ENCODE measurements around the gene TEX261.
A peak's percentile ranks its signal among the peaks of the same experiment; 100 is the strongest.

TEX261 gene

GRCh38 chr2:70981421-70981820 is 13.3 kb downstream of the TEX261 start:
- H3K4me1 ChIP-seq (ENCODE audit: control insufficient read depth, insufficient read depth, low read length) = peaks cover 6% of the 10 kb centered on the region; the same call in 1 of the 2 replicates
- DNase-seq (ENCODE audit: low read depth, low spot score) = no peak
- H3K27me3 ChIP-seq (ENCODE audit: control insufficient read depth, insufficient read depth, low read length) = no peaks in the 10 kb centered on the region; the same call in 1 of the 2 replicates
- H3K27ac ChIP-seq (ENCODE audit: low read length) = no peak overlapping the region
- no peaks in the 10 kb centered on the region for H3K36me3 ChIP-seq (ENCODE audit: control insufficient read depth, insufficient read depth, low read length)
- no peaks in the 10 kb centered on the region for H3K9me3 ChIP-seq (ENCODE audit: control insufficient read depth, insufficient read depth, low read length)
- WGBS (ENCODE audit: insufficient coverage, insufficient read length) = no CpG with 5 or more reads among the region's 2 CpGs
- H3K4me3 ChIP-seq (ENCODE audit: low read length) = no peak overlapping the region

GRCh38 chr2:70979626-70980025 is 15.0 kb downstream of the TEX261 start:
- WGBS (ENCODE audit: insufficient coverage, insufficient read length) = no CpG with 5 or more reads among the region's 9 CpGs
- no peak overlapping the region for H3K4me3 ChIP-seq (ENCODE audit: low read length)
- H3K36me3 ChIP-seq (ENCODE audit: control insufficient read depth, insufficient read depth, low read length) = no peaks in the 10 kb centered on the region
- peaks cover 6% of the 10 kb centered on the region; the same call in 1 of the 2 replicates for H3K4me1 ChIP-seq (ENCODE audit: control insufficient read depth, insufficient read depth, low read length)
- H3K9me3 ChIP-seq (ENCODE audit: control insufficient read depth, insufficient read depth, low read length) = no peaks in the 10 kb centered on the region
- no peak overlapping the region for H3K27ac ChIP-seq (ENCODE audit: low read length)
- DNase-seq (ENCODE audit: low read depth, low spot score) = no peak
- H3K27me3 ChIP-seq (ENCODE audit: control insufficient read depth, insufficient read depth, low read length) = no peaks in the 10 kb centered on the region; the same call in 1 of the 2 replicates

GRCh38 chr2:70979180-70979488 is 15.5 kb downstream of the TEX261 start:
- WGBS (ENCODE audit: insufficient coverage, insufficient read length) = no CpG with 5 or more reads among the region's 19 CpGs

GRCh38 chr2:70978341-70979179 is 16.1 kb downstream of the TEX261 start, which contains the start of gene ANKRD53:
ANKRD53 (plus strand) TSS chr2:70978630; CDS start chr2:70978646, 16 bp downstream.
- no peak within 1 kb of the TSS for H3K27ac ChIP-seq (ENCODE audit: low read length)
- no peaks in the 10 kb centered on the region; the same call in 1 of the 2 replicates for H3K27me3 ChIP-seq (ENCODE audit: control insufficient read depth, insufficient read depth, low read length)
- H3K4me1 ChIP-seq (ENCODE audit: control insufficient read depth, insufficient read depth, low read length) = peaks cover 6% of the 10 kb centered on the region; the same call in 1 of the 2 replicates
- WGBS (ENCODE audit: insufficient coverage, insufficient read length) = no CpG with 5 or more reads among the region's 67 CpGs
- no peak for DNase-seq (ENCODE audit: low read depth, low spot score)
- H3K4me3 ChIP-seq (ENCODE audit: low read length) = peak within 1 kb of the TSS; percentile 65; the same call in 1 of the 2 replicates
- no peaks in the 10 kb centered on the region for H3K36me3 ChIP-seq (ENCODE audit: control insufficient read depth, insufficient read depth, low read length)
- H3K9me3 ChIP-seq (ENCODE audit: control insufficient read depth, insufficient read depth, low read length) = no peaks in the 10 kb centered on the region

More at GRCh38 chr2:70979180-70979488, 15.5 kb downstream of the TEX261 start:
- Histone ChIP-seq H3K4me3 (ENCODE audit: low read length) (peak overlapping the region; percentile 65; the same call in 1 of the 2 replicates), H3K4me1 (ENCODE audit: control insufficient read depth, insufficient read depth, low read length) (peaks cover 6% of the 10 kb centered on the region; the same call in 1 of the 2 replicates), H3K27me3 (ENCODE audit: control insufficient read depth, insufficient read depth, low read length) (no peaks in the 10 kb centered on the region; the same call in 1 of the 2 replicates), H3K27ac (ENCODE audit: low read length) (no peak overlapping the region), H3K36me3 (ENCODE audit: control insufficient read depth, insufficient read depth, low read length) (no peaks in the 10 kb centered on the region), H3K9me3 (ENCODE audit: control insufficient read depth, insufficient read depth, low read length) (no peaks in the 10 kb centered on the region)
- no peak for DNase-seq (ENCODE audit: low read depth, low spot score)

- Histone ChIP-seq H3K27me3 (ENCODE audit: control insufficient read depth, insufficient read depth, low read length) (no peaks in the 10 kb centered on the region; the same call in 1 of the 2 replicates), H3K4me3 (ENCODE audit: low read length) (no peak overlapping the region; the same call in 1 of the 2 replicates), H3K36me3 (ENCODE audit: control insufficient read depth, insufficient read depth, low read length) (no peaks in the 10 kb centered on the region), H3K27ac (ENCODE audit: low read length) (no peak overlapping the region), H3K9me3 (ENCODE audit: control insufficient read depth, insufficient read depth, low read length) (no peaks in the 10 kb centered on the region), H3K4me1 (ENCODE audit: control insufficient read depth, insufficient read depth, low read length) (peaks cover 6% of the 10 kb centered on the region; the same call in 1 of the 2 replicates)
- no peak for DNase-seq (ENCODE audit: low read depth, low spot score)
- WGBS (ENCODE audit: insufficient coverage, insufficient read length) = no CpG with 5 or more reads among the region's 14 CpGs
Observed at GRCh38 chr2:70977605-70978205, 17.0 kb downstream of the TEX261 start.

- Histone ChIP-seq H3K9me3 (ENCODE audit: control insufficient read depth, insufficient read depth, low read length) (no peaks in the 10 kb centered on the region), H3K27ac (ENCODE audit: low read length) (no peak overlapping the region), H3K36me3 (ENCODE audit: control insufficient read depth, insufficient read depth, low read length) (no peaks in the 10 kb centered on the region), H3K4me1 (ENCODE audit: control insufficient read depth, insufficient read depth, low read length) (peaks cover 6% of the 10 kb centered on the region; the same call in 1 of the 2 replicates), H3K4me3 (ENCODE audit: low read length) (no peak overlapping the region), H3K27me3 (ENCODE audit: control insufficient read depth, insufficient read depth, low read length) (no peaks in the 10 kb centered on the region; the same call in 1 of the 2 replicates)
- WGBS (ENCODE audit: insufficient coverage, insufficient read length) = no CpG with 5 or more reads among the region's 2 CpGs
- DNase-seq (ENCODE audit: low read depth, low spot score) = no peak
Observed at GRCh38 chr2:70975237-70975636, 19.4 kb downstream of the TEX261 start.

- Histone ChIP-seq H3K4me3 (ENCODE audit: low read length) (no peak overlapping the region), H3K4me1 (ENCODE audit: control insufficient read depth, insufficient read depth, low read length) (peaks cover 6% of the 10 kb centered on the region; the same call in 1 of the 2 replicates), H3K27me3 (ENCODE audit: control insufficient read depth, insufficient read depth, low read length) (no peaks in the 10 kb centered on the region; the same call in 1 of the 2 replicates), H3K9me3 (ENCODE audit: control insufficient read depth, insufficient read depth, low read length) (no peaks in the 10 kb centered on the region), H3K27ac (ENCODE audit: low read length) (no peak overlapping the region), H3K36me3 (ENCODE audit: control insufficient read depth, insufficient read depth, low read length) (no peaks in the 10 kb centered on the region)
- no CpG with 5 or more reads among the region's 3 CpGs for WGBS (ENCODE audit: insufficient coverage, insufficient read length)
- no peak for DNase-seq (ENCODE audit: low read depth, low spot score)
Observed at GRCh38 chr2:70974592-70974991, 20.1 kb downstream of the TEX261 start.

GRCh38 chr2:70967189-70967588 is 27.5 kb downstream of the TEX261 start:
- DNase-seq (ENCODE audit: low read depth, low spot score) = no peak
- peaks cover 3% of the 10 kb centered on the region; the same call in 1 of the 2 replicates for H3K4me1 ChIP-seq (ENCODE audit: control insufficient read depth, insufficient read depth, low read length)
- WGBS (ENCODE audit: insufficient coverage, insufficient read length) = no CpG with 5 or more reads among the region's 4 CpGs

GRCh38 chr2:70966681-70967080 is 28.0 kb downstream of the TEX261 start:
- Histone ChIP-seq H3K4me1 (ENCODE audit: control insufficient read depth, insufficient read depth, low read length) (peaks cover 3% of the 10 kb centered on the region; the same call in 1 of the 2 replicates), H3K4me3 (ENCODE audit: low read length) (no peak overlapping the region), H3K27ac (ENCODE audit: low read length) (no peak overlapping the region), H3K27me3 (ENCODE audit: control insufficient read depth, insufficient read depth, low read length) (peaks cover 10% of the 10 kb centered on the region; the same call in 1 of the 2 replicates), H3K36me3 (ENCODE audit: control insufficient read depth, insufficient read depth, low read length) (no peaks in the 10 kb centered on the region), H3K9me3 (ENCODE audit: control insufficient read depth, insufficient read depth, low read length) (no peaks in the 10 kb centered on the region)
- DNase-seq (ENCODE audit: low read depth, low spot score) = no peak
- no CpG with 5 or more reads among the region's 4 CpGs for WGBS (ENCODE audit: insufficient coverage, insufficient read length)

More at GRCh38 chr2:70967189-70967588, 27.5 kb downstream of the TEX261 start:
- Histone ChIP-seq H3K9me3 (ENCODE audit: control insufficient read depth, insufficient read depth, low read length) (no peaks in the 10 kb centered on the region), H3K27me3 (ENCODE audit: control insufficient read depth, insufficient read depth, low read length) (peaks cover 10% of the 10 kb centered on the region; the same call in 1 of the 2 replicates), H3K36me3 (ENCODE audit: control insufficient read depth, insufficient read depth, low read length) (no peaks in the 10 kb centered on the region), H3K4me3 (ENCODE audit: low read length) (no peak overlapping the region), H3K27ac (ENCODE audit: low read length) (no peak overlapping the region)

GRCh38 chr2:70965506-70965905 is 29.2 kb downstream of the TEX261 start:
- H3K27ac ChIP-seq (ENCODE audit: low read length) = no peak overlapping the region
- H3K9me3 ChIP-seq (ENCODE audit: control insufficient read depth, insufficient read depth, low read length) = no peaks in the 10 kb centered on the region
- peaks cover 10% of the 10 kb centered on the region; the same call in 1 of the 2 replicates for H3K27me3 ChIP-seq (ENCODE audit: control insufficient read depth, insufficient read depth, low read length)
- DNase-seq (ENCODE audit: low read depth, low spot score) = no peak
- no peak overlapping the region for H3K4me3 ChIP-seq (ENCODE audit: low read length)
- H3K36me3 ChIP-seq (ENCODE audit: control insufficient read depth, insufficient read depth, low read length) = no peaks in the 10 kb centered on the region
- H3K4me1 ChIP-seq (ENCODE audit: control insufficient read depth, insufficient read depth, low read length) = peaks cover 3% of the 10 kb centered on the region; the same call in 1 of the 2 replicates
- no CpG with 5 or more reads among the region's 14 CpGs for WGBS (ENCODE audit: insufficient coverage, insufficient read length)

All from iPS DF 6.9 (cell line).